ENCODE data around the gene DPF3. TPM values are rescaled to one million over a fixed set of nuclear protein-coding genes. Genes with fewer than 3 reads are reported as not detected.

The DPF3 gene
- polyA plus RNA-seq, 2 donors = 0.16 to 0.37 TPM

- 62 to 74% methylated on average over 7 of the region's 7 CpGs for WGBS, 2 donors
- no peak overlapping the region for H3K4me3 ChIP-seq (ENCODE audit: low read depth in 1 of 2, low read length in 2 of 2)
- no peaks in the 10 kb centered on the region for H3K9me3 ChIP-seq (ENCODE audit: control insufficient read depth in 2 of 2, insufficient read depth in 1 of 2, low read depth in 1 of 2, low read length in 1 of 2)
- H3K27ac ChIP-seq (ENCODE audit: low read depth in 2 of 2, low read length in 1 of 2) = no peak overlapping the region
- no peaks in the 10 kb centered on the region for H3K27me3 ChIP-seq (ENCODE audit: control insufficient read depth in 1 of 2, insufficient read depth in 2 of 2, low read length in 2 of 2)
- no peaks in the 10 kb centered on the region for H3K4me1 ChIP-seq (ENCODE audit: control insufficient read depth in 2 of 2, insufficient read depth in 2 of 2, low read length in 1 of 2)
- H3K36me3 ChIP-seq (ENCODE audit: control insufficient read depth in 2 of 2, insufficient read depth in 2 of 2, low read length in 1 of 2) = no peaks in the 10 kb centered on the region
Observed at GRCh38 chr14:72783741-72784140, 110.2 kb downstream of the DPF3 start.

- H3K36me3 ChIP-seq (ENCODE audit: control insufficient read depth in 2 of 2, insufficient read depth in 2 of 2, low read length in 1 of 2) = no peaks in the 10 kb centered on the region
- WGBS, 2 donors = 99 to 100% methylated on average over 1 to 2 of the region's 2 CpGs
- H3K9me3 ChIP-seq (ENCODE audit: control insufficient read depth in 2 of 2, insufficient read depth in 1 of 2, low read depth in 1 of 2, low read length in 1 of 2) = peaks cover 0 to 2% of the 10 kb centered on the region in 2 donors
- H3K4me3 ChIP-seq (ENCODE audit: low read depth in 1 of 2, low read length in 2 of 2) = no peak overlapping the region
- H3K4me1 ChIP-seq (ENCODE audit: control insufficient read depth in 2 of 2, insufficient read depth in 2 of 2, low read length in 1 of 2) = no peaks in the 10 kb centered on the region
- H3K27ac ChIP-seq (ENCODE audit: low read depth in 2 of 2, low read length in 1 of 2) = no peak overlapping the region
- H3K27me3 ChIP-seq (ENCODE audit: control insufficient read depth in 1 of 2, insufficient read depth in 2 of 2, low read length in 2 of 2) = no peaks in the 10 kb centered on the region
Observed at GRCh38 chr14:72782817-72783216, 111.1 kb downstream of the DPF3 start.

GRCh38 chr14:72781561-72782508 lies 112.1 kb downstream of the DPF3 start:
- H3K9me3 ChIP-seq (ENCODE audit: control insufficient read depth in 2 of 2, insufficient read depth in 1 of 2, low read depth in 1 of 2, low read length in 1 of 2) = peaks cover 0 to 2% of the 10 kb centered on the region in 2 donors
- no peaks in the 10 kb centered on the region for H3K4me1 ChIP-seq (ENCODE audit: control insufficient read depth in 2 of 2, insufficient read depth in 2 of 2, low read length in 1 of 2)
- H3K36me3 ChIP-seq (ENCODE audit: control insufficient read depth in 2 of 2, insufficient read depth in 2 of 2, low read length in 1 of 2) = no peaks in the 10 kb centered on the region
- no peak overlapping the region for H3K4me3 ChIP-seq (ENCODE audit: low read depth in 1 of 2, low read length in 2 of 2)
- no peak overlapping the region for H3K27ac ChIP-seq (ENCODE audit: low read depth in 2 of 2, low read length in 1 of 2)
- H3K27me3 ChIP-seq (ENCODE audit: control insufficient read depth in 1 of 2, insufficient read depth in 2 of 2, low read length in 2 of 2) = no peaks in the 10 kb centered on the region
- WGBS, 2 donors = 66 to 71% methylated on average over 15 of the region's 15 CpGs

- no peak overlapping the region for H3K27ac ChIP-seq (ENCODE audit: low read depth in 2 of 2, low read length in 1 of 2)
- peaks cover 0 to 2% of the 10 kb centered on the region in 2 donors for H3K9me3 ChIP-seq (ENCODE audit: control insufficient read depth in 2 of 2, insufficient read depth in 1 of 2, low read depth in 1 of 2, low read length in 1 of 2)
- no peaks in the 10 kb centered on the region for H3K27me3 ChIP-seq (ENCODE audit: control insufficient read depth in 1 of 2, insufficient read depth in 2 of 2, low read length in 2 of 2)
- no peak overlapping the region for H3K4me3 ChIP-seq (ENCODE audit: low read depth in 1 of 2, low read length in 2 of 2)
- WGBS, 2 donors = 83% methylated on average over 2 of the region's 2 CpGs
- no peaks in the 10 kb centered on the region for H3K36me3 ChIP-seq (ENCODE audit: control insufficient read depth in 2 of 2, insufficient read depth in 2 of 2, low read length in 1 of 2)
- no peaks in the 10 kb centered on the region for H3K4me1 ChIP-seq (ENCODE audit: control insufficient read depth in 2 of 2, insufficient read depth in 2 of 2, low read length in 1 of 2)
Observed at GRCh38 chr14:72780751-72781150, 113.2 kb downstream of the DPF3 start.

- Histone ChIP-seq H3K27ac (ENCODE audit: low read depth in 2 of 2, low read length in 1 of 2) (no peak overlapping the region), H3K4me3 (ENCODE audit: low read depth in 1 of 2, low read length in 2 of 2) (no peak overlapping the region), H3K4me1 (ENCODE audit: control insufficient read depth in 2 of 2, insufficient read depth in 2 of 2, low read length in 1 of 2) (no peaks in the 10 kb centered on the region), H3K36me3 (ENCODE audit: control insufficient read depth in 2 of 2, insufficient read depth in 2 of 2, low read length in 1 of 2) (no peaks in the 10 kb centered on the region), H3K27me3 (ENCODE audit: control insufficient read depth in 1 of 2, insufficient read depth in 2 of 2, low read length in 2 of 2) (no peaks in the 10 kb centered on the region), H3K9me3 (ENCODE audit: control insufficient read depth in 2 of 2, insufficient read depth in 1 of 2, low read depth in 1 of 2, low read length in 1 of 2) (peaks cover 0 to 2% of the 10 kb centered on the region in 2 donors)
- WGBS, 2 donors = 95 to 98% methylated on average over 2 of the region's 2 CpGs
Observed at GRCh38 chr14:72779679-72780078, 114.2 kb downstream of the DPF3 start.

- Histone ChIP-seq H3K4me1 (ENCODE audit: control insufficient read depth in 2 of 2, insufficient read depth in 2 of 2, low read length in 1 of 2) (no peaks in the 10 kb centered on the region), H3K36me3 (ENCODE audit: control insufficient read depth in 2 of 2, insufficient read depth in 2 of 2, low read length in 1 of 2) (no peaks in the 10 kb centered on the region), H3K9me3 (ENCODE audit: control insufficient read depth in 2 of 2, insufficient read depth in 1 of 2, low read depth in 1 of 2, low read length in 1 of 2) (peaks cover 0 to 2% of the 10 kb centered on the region in 2 donors), H3K27ac (ENCODE audit: low read depth in 2 of 2, low read length in 1 of 2) (no peak overlapping the region), H3K27me3 (ENCODE audit: control insufficient read depth in 1 of 2, insufficient read depth in 2 of 2, low read length in 2 of 2) (no peaks in the 10 kb centered on the region), H3K4me3 (ENCODE audit: low read depth in 1 of 2, low read length in 2 of 2) (no peak overlapping the region)
- 92 to 95% methylated on average over 2 of the region's 2 CpGs for WGBS, 2 donors
Observed at GRCh38 chr14:72777636-72778035, 116.3 kb downstream of the DPF3 start.

- no peaks in the 10 kb centered on the region for H3K36me3 ChIP-seq (ENCODE audit: control insufficient read depth in 2 of 2, insufficient read depth in 2 of 2, low read length in 1 of 2)
- H3K27ac ChIP-seq (ENCODE audit: low read depth in 2 of 2, low read length in 1 of 2) = no peak overlapping the region
- no peaks in the 10 kb centered on the region for H3K4me1 ChIP-seq (ENCODE audit: control insufficient read depth in 2 of 2, insufficient read depth in 2 of 2, low read length in 1 of 2)
- H3K27me3 ChIP-seq (ENCODE audit: control insufficient read depth in 1 of 2, insufficient read depth in 2 of 2, low read length in 2 of 2) = no peaks in the 10 kb centered on the region
- 47 to 54% methylated on average over 8 of the region's 8 CpGs for WGBS, 2 donors
- H3K9me3 ChIP-seq (ENCODE audit: control insufficient read depth in 2 of 2, insufficient read depth in 1 of 2, low read depth in 1 of 2, low read length in 1 of 2) = peaks cover 0 to 2% of the 10 kb centered on the region in 2 donors
- no peak overlapping the region for H3K4me3 ChIP-seq (ENCODE audit: low read depth in 1 of 2, low read length in 2 of 2)
Observed at GRCh38 chr14:72776701-72777261, 117.1 kb downstream of the DPF3 start.

- WGBS, 2 donors = 71 to 81% methylated on average over 2 of the region's 2 CpGs
- peaks cover 0 to 2% of the 10 kb centered on the region in 2 donors for H3K4me1 ChIP-seq (ENCODE audit: control insufficient read depth in 2 of 2, insufficient read depth in 2 of 2, low read length in 1 of 2)
- H3K27ac ChIP-seq (ENCODE audit: low read depth in 2 of 2, low read length in 1 of 2) = no peak overlapping the region
Observed at GRCh38 chr14:72775923-72776554, 117.9 kb downstream of the DPF3 start.

GRCh38 chr14:72774894-72775620 lies 118.8 kb downstream of the DPF3 start:
- WGBS, 2 donors = 67 to 72% methylated on average over 6 of the region's 6 CpGs
- H3K4me3 ChIP-seq (ENCODE audit: low read depth in 1 of 2, low read length in 2 of 2) = no peak overlapping the region
- H3K36me3 ChIP-seq (ENCODE audit: control insufficient read depth in 2 of 2, insufficient read depth in 2 of 2, low read length in 1 of 2) = no peaks in the 10 kb centered on the region
- no peaks in the 10 kb centered on the region for H3K27me3 ChIP-seq (ENCODE audit: control insufficient read depth in 1 of 2, insufficient read depth in 2 of 2, low read length in 2 of 2)
- peaks cover 0 to 2% of the 10 kb centered on the region in 2 donors for H3K4me1 ChIP-seq (ENCODE audit: control insufficient read depth in 2 of 2, insufficient read depth in 2 of 2, low read length in 1 of 2)
- H3K27ac ChIP-seq (ENCODE audit: low read depth in 2 of 2, low read length in 1 of 2) = no peak overlapping the region
- H3K9me3 ChIP-seq (ENCODE audit: control insufficient read depth in 2 of 2, insufficient read depth in 1 of 2, low read depth in 1 of 2, low read length in 1 of 2) = peaks cover 0 to 5% of the 10 kb centered on the region in 2 donors

More at GRCh38 chr14:72775923-72776554, 117.9 kb downstream of the DPF3 start:
- peaks cover 0 to 5% of the 10 kb centered on the region in 2 donors for H3K9me3 ChIP-seq (ENCODE audit: control insufficient read depth in 2 of 2, insufficient read depth in 1 of 2, low read depth in 1 of 2, low read length in 1 of 2)
- H3K4me3 ChIP-seq (ENCODE audit: low read depth in 1 of 2, low read length in 2 of 2) = no peak overlapping the region
- no peaks in the 10 kb centered on the region for H3K36me3 ChIP-seq (ENCODE audit: control insufficient read depth in 2 of 2, insufficient read depth in 2 of 2, low read length in 1 of 2)
- H3K27me3 ChIP-seq (ENCODE audit: control insufficient read depth in 1 of 2, insufficient read depth in 2 of 2, low read length in 2 of 2) = no peaks in the 10 kb centered on the region
